ENCODE measurements around the gene PRKAG2. TPM values are rescaled to one million over a fixed set of nuclear protein-coding genes. Genes with fewer than 3 reads are reported as not detected.

The PRKAG2 gene
- total RNA-seq, 1 donor from 2014 or later = 4.7 TPM

DNA sequence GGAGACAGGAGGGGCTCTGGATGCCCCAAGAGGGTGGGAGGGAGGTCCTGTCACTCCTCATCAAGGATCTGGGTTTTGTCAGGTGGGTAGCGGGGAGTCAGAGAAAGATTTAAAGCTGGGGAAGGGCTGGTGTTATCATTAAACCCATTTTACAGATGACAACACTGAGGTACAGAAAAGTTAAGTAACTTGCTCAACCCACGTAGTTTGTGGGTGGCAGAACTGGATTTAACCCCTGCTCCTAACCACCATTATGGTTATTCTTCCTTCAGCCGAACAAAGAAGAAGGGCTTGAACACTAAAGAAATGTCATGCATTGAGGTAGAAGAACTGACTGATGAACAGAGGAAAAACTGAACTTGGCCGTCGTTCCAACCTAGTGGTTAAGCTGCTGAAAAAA is 24.9 kb upstream of the PRKAG2 start:
- Histone ChIP-seq H3K4me3 (ENCODE audit: low read length in 3 of 3) (no peak overlapping the region), H3K4me1 (ENCODE audit: control insufficient read depth in 3 of 3, insufficient read depth in 3 of 3, low read length in 3 of 3) (peaks cover 0 to 8% (median 0%) of the 10 kb centered on the region in 3 donors), H3K9me3 (ENCODE audit: control insufficient read depth in 3 of 3, low read length in 3 of 3) (peaks cover 0 to 5% (median 0%) of the 10 kb centered on the region in 3 donors), H3K9ac (ENCODE audit: low read depth in 1 of 3, low read length in 3 of 3) (no peak overlapping the region), H3K27me3 (ENCODE audit: control insufficient read depth in 3 of 3, insufficient read depth in 3 of 3, low read length in 3 of 3) (peaks cover 0 to 33% (median 21%) of the 10 kb centered on the region in 3 donors), H3K27ac (ENCODE audit: low read depth, low read length) (no peak overlapping the region), H3K36me3 (ENCODE audit: control insufficient read depth in 3 of 3, insufficient read depth in 3 of 3, low read length in 3 of 3) (no peaks in the 10 kb centered on the region)

DNA sequence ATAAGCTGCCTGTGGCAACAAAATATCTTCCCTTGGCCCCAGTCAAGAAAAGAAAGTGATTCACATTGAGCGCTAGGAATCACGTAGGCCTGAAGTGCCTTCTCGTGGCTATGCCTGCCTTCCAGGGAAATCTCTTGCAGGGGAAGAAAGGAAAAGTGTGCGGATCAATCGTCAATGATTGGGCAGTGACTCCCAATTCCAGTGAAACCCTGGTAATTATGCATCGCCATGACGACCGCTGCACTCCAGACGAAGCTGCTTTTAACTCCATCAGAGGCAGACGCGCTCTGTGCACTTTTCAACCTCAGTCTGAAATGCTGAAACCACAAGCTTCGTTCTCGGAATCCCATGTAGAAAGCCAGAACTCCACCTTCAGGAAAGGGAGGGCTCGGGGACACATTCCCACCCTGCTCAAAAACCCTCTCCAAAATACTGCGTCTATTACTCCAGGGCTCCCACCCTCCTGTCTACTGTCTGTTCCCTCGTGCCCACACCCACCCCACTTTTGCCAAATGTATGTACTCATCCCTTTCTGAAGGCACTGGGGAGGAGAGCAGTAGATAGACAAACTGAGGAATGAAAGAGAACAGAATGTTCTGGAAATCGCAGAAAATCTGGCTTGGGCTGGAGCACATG is 24.2 kb upstream of the PRKAG2 start:
- Histone ChIP-seq H3K36me3 (ENCODE audit: control insufficient read depth in 3 of 3, insufficient read depth in 3 of 3, low read length in 3 of 3) (no peaks in the 10 kb centered on the region), H3K4me3 (ENCODE audit: low read length in 3 of 3) (no peak overlapping the region), H3K9me3 (ENCODE audit: control insufficient read depth in 3 of 3, low read length in 3 of 3) (peaks cover 0 to 5% (median 0%) of the 10 kb centered on the region in 3 donors), H3K4me1 (ENCODE audit: control insufficient read depth in 3 of 3, insufficient read depth in 3 of 3, low read length in 3 of 3) (peaks cover 0 to 8% (median 0%) of the 10 kb centered on the region in 3 donors), H3K9ac (ENCODE audit: low read depth in 1 of 3, low read length in 3 of 3) (no peak overlapping the region), H3K27me3 (ENCODE audit: control insufficient read depth in 3 of 3, insufficient read depth in 3 of 3, low read length in 3 of 3) (peaks cover 0 to 36% (median 22%) of the 10 kb centered on the region in 3 donors), H3K27ac (ENCODE audit: low read depth, low read length) (peak overlapping the region; percentile 4)

DNA sequence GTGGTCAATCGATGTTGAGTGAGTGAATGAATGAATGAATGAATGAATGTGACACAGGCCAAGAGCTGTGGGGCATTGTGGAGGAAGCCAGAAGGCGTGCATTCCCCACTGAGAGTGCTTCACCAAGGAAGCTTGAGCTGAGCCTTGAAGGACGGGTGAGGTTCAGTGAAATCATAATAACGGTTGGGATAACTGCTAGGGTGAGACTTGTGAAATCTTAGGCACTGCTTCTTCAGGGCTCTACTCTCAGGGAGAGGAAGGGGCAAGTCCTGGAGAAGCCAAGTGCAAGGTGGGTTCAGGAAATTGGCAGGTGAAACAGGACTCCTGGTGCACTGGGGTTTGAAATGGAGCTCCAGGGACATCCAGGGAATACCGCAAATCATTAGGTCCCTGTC is 23.7 kb upstream of the PRKAG2 start:
- no peak overlapping the region for H3K9ac ChIP-seq (ENCODE audit: low read depth in 1 of 3, low read length in 3 of 3)
- H3K36me3 ChIP-seq (ENCODE audit: control insufficient read depth in 3 of 3, insufficient read depth in 3 of 3, low read length in 3 of 3) = no peaks in the 10 kb centered on the region
- H3K4me1 ChIP-seq (ENCODE audit: control insufficient read depth in 3 of 3, insufficient read depth in 3 of 3, low read length in 3 of 3) = peaks cover 0 to 8% (median 0%) of the 10 kb centered on the region in 3 donors
- peaks cover 0 to 37% (median 26%) of the 10 kb centered on the region in 3 donors for H3K27me3 ChIP-seq (ENCODE audit: control insufficient read depth in 3 of 3, insufficient read depth in 3 of 3, low read length in 3 of 3)
- H3K9me3 ChIP-seq (ENCODE audit: control insufficient read depth in 3 of 3, low read length in 3 of 3) = peaks cover 0 to 2% (median 0%) of the 10 kb centered on the region in 3 donors
- H3K27ac ChIP-seq (ENCODE audit: low read depth, low read length) = peak overlapping the region; percentile 4
- H3K4me3 ChIP-seq (ENCODE audit: low read length in 3 of 3) = no peak overlapping the region

DNA sequence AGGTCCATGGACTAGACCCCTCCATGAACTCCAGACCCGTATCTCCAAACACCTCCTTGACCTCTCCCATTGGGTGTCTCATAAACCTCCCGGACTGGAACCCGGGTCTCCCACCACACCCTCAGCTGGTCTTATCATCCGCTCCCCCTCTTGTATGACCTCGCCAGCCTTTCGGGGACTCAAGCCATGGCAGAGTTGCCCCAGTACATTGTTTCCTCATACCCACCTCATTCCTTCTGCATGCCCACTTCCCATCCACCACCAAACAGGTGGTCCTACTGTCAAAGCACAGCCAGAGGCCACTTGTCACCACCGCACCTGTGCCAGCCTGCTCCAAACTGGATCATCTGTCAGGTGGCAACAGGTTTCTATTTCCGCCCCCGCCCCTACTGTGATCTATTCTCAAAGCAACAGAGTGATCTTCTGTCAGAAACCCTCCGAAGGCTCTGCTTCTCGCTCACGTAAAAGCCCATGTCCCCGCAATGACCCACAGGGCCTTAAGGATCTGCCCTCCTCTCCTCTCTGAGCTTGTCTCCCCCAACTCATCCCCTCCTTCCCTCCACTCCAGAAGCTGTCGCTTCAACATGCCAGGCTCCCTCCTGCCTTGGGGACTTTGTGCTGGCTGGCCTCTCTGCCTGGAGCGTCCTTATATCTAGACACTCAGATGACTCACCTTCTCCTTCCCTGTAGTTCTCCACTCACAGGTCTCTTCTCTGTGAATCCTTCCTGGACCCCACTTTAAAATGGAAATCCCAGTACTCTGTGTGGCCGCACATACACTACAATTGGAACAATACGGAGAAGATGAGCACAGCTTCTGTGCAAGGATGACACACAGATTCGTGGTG is 22.8 kb upstream of the PRKAG2 start:
- Histone ChIP-seq H3K4me1 (ENCODE audit: control insufficient read depth in 3 of 3, insufficient read depth in 3 of 3, low read length in 3 of 3) (peaks cover 0 to 3% (median 0%) of the 10 kb centered on the region in 3 donors), H3K4me3 (ENCODE audit: low read length in 3 of 3) (no peak overlapping the region), H3K27ac (ENCODE audit: low read depth, low read length) (peak overlapping the region; percentile 4), H3K36me3 (ENCODE audit: control insufficient read depth in 3 of 3, insufficient read depth in 3 of 3, low read length in 3 of 3) (no peaks in the 10 kb centered on the region), H3K27me3 (ENCODE audit: control insufficient read depth in 3 of 3, insufficient read depth in 3 of 3, low read length in 3 of 3) (peaks cover 0 to 32% (median 28%) of the 10 kb centered on the region in 3 donors), H3K9ac (ENCODE audit: low read depth in 1 of 3, low read length in 3 of 3) (no peak overlapping the region), H3K9me3 (ENCODE audit: control insufficient read depth in 3 of 3, low read length in 3 of 3) (peaks cover 0 to 2% (median 0%) of the 10 kb centered on the region in 3 donors)

DNA sequence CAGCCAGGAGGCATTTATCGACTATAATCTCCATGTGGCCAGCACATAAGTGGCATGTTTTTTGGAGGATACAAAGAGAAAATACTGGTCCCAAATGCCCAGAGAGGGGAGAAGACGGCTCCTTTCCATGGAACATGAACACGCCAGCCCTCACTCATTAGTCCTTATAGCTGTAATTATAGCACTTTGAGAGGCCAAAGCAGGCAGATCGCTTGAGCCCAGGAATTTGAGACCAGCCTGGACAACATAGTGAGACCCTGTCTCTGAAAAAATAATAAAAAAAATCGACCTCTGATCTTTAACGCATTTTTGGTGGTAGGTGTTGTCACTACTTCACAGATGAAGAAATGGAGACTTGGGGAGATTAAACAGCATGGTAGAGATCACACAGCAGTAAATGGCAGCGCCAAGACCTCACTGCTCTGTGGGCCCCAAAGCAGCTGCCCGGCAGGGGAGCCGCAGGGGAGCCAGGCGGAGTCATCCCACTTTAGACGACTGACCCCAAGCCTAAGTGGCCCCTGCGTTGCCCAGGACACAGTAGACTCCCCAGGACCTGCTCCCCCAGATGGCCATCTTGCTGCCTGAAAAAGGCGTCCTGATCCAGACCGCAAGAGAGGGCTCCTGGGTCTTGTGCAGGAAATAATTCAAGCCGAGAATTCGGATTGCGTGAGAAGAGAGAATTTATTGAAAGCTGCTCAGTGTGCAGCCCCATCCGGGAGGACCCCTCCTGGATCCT is 21.2 kb upstream of the PRKAG2 start:
- Histone ChIP-seq H3K9me3 (ENCODE audit: control insufficient read depth in 3 of 3, low read length in 3 of 3) (no peaks in the 10 kb centered on the region), H3K27ac (ENCODE audit: low read depth, low read length) (no peak overlapping the region), H3K4me3 (ENCODE audit: low read length in 3 of 3) (no peak overlapping the region), H3K27me3 (ENCODE audit: control insufficient read depth in 3 of 3, insufficient read depth in 3 of 3, low read length in 3 of 3) (peaks cover 0 to 37% (median 32%) of the 10 kb centered on the region in 3 donors), H3K9ac (ENCODE audit: low read depth in 1 of 3, low read length in 3 of 3) (no peak overlapping the region), H3K4me1 (ENCODE audit: control insufficient read depth in 3 of 3, insufficient read depth in 3 of 3, low read length in 3 of 3) (peaks cover 0 to 3% (median 0%) of the 10 kb centered on the region in 3 donors), H3K36me3 (ENCODE audit: control insufficient read depth in 3 of 3, insufficient read depth in 3 of 3, low read length in 3 of 3) (no peaks in the 10 kb centered on the region)

DNA sequence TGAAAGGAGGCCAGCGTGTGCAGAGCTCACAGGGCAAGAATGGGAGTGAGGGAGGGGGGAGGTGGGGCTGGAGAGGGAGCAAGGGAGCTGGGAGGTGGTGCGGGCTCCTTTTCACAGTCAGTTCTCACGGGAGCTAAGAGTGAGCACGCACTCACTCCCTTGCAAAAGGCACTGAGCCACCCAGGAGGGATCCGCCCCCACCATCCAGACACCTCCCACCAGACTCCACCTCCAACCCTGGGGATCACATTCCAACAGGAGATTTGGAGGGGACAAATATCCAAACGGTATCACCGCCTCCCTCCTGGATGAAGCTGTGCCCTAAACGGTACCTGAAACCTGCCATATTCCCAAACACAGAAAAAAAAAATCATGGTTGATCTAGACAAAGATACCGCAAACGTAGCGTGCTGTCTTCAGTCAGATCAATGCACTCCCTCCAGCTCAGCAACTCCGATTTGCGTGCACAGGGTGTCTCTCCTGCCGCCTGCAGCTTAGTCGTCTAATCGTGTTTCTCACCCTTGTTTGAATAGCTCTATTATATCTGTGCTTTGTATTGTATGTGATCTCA is 20.3 kb upstream of the PRKAG2 start:
- Histone ChIP-seq H3K4me3 (ENCODE audit: low read length in 3 of 3) (no peak overlapping the region), H3K27me3 (ENCODE audit: control insufficient read depth in 3 of 3, insufficient read depth in 3 of 3, low read length in 3 of 3) (peaks cover 0 to 37% (median 37%) of the 10 kb centered on the region in 3 donors), H3K27ac (ENCODE audit: low read depth, low read length) (no peak overlapping the region)

DNA sequence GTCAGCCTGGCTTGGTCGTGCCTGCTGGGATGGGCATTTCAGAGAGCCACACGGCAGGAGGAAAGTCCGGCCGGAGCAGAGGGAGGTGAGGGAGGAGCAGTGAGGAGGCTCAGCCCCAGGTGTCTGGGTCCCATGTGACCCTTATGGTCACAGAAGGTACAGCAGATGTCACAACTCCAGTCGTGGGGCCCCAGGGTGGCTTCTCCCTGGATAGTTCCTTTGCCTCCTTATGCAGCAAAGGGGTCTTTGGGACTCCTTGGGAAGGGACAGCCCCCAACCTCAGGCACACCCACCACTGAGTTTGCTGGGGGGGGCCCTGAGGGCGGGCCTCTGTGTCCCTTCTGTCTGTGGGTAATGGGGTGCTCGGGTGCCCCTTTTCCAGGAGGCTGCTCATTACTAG is 19.6 kb upstream of the PRKAG2 start:
- peaks cover 2 to 43% (median 43%) of the 10 kb centered on the region in 3 donors for H3K27me3 ChIP-seq (ENCODE audit: control insufficient read depth in 3 of 3, insufficient read depth in 3 of 3, low read length in 3 of 3)
- no peak overlapping the region for H3K27ac ChIP-seq (ENCODE audit: low read depth, low read length)
- H3K4me3 ChIP-seq (ENCODE audit: low read length in 3 of 3) = no peak overlapping the region
- H3K9me3 ChIP-seq (ENCODE audit: control insufficient read depth in 3 of 3, low read length in 3 of 3) = no peaks in the 10 kb centered on the region
- H3K9ac ChIP-seq (ENCODE audit: low read depth in 1 of 3, low read length in 3 of 3) = no peak overlapping the region
- peaks cover 0 to 3% (median 0%) of the 10 kb centered on the region in 3 donors for H3K4me1 ChIP-seq (ENCODE audit: control insufficient read depth in 3 of 3, insufficient read depth in 3 of 3, low read length in 3 of 3)
- no peaks in the 10 kb centered on the region for H3K36me3 ChIP-seq (ENCODE audit: control insufficient read depth in 3 of 3, insufficient read depth in 3 of 3, low read length in 3 of 3)

More for the DNA sequence above, 20.3 kb upstream of the PRKAG2 start:
- Histone ChIP-seq H3K36me3 (ENCODE audit: control insufficient read depth in 3 of 3, insufficient read depth in 3 of 3, low read length in 3 of 3) (no peaks in the 10 kb centered on the region), H3K9ac (ENCODE audit: low read depth in 1 of 3, low read length in 3 of 3) (no peak overlapping the region), H3K4me1 (ENCODE audit: control insufficient read depth in 3 of 3, insufficient read depth in 3 of 3, low read length in 3 of 3) (peaks cover 0 to 3% (median 0%) of the 10 kb centered on the region in 3 donors), H3K9me3 (ENCODE audit: control insufficient read depth in 3 of 3, low read length in 3 of 3) (no peaks in the 10 kb centered on the region)

DNA sequence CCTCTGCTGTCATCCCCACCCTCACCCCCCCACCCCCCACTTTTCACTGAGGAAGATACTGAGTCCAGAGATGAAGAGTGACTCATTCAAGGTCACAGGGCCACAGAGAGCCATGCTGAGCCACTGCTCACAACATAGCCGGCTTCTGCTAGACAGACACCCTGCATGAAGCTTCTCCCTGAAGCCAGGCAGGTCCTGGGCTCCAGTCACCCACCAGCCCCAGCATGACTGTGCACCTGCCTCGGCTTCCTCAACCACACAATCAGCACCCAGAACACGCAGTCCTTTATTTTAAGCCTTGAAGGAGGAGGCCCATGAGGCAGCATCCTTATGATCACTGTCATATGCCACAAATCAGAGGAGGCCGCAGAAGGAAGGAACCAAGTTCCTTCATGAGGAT is 19.2 kb upstream of the PRKAG2 start:
- no peaks in the 10 kb centered on the region for H3K36me3 ChIP-seq (ENCODE audit: control insufficient read depth in 3 of 3, insufficient read depth in 3 of 3, low read length in 3 of 3)
- H3K4me3 ChIP-seq (ENCODE audit: low read length in 3 of 3) = no peak overlapping the region
- H3K9me3 ChIP-seq (ENCODE audit: control insufficient read depth in 3 of 3, low read length in 3 of 3) = no peaks in the 10 kb centered on the region
- no peak overlapping the region for H3K27ac ChIP-seq (ENCODE audit: low read depth, low read length)
- peaks cover 0 to 3% (median 0%) of the 10 kb centered on the region in 3 donors for H3K4me1 ChIP-seq (ENCODE audit: control insufficient read depth in 3 of 3, insufficient read depth in 3 of 3, low read length in 3 of 3)
- H3K9ac ChIP-seq (ENCODE audit: low read depth in 1 of 3, low read length in 3 of 3) = no peak overlapping the region
- peaks cover 6 to 47% (median 44%) of the 10 kb centered on the region in 3 donors for H3K27me3 ChIP-seq (ENCODE audit: control insufficient read depth in 3 of 3, insufficient read depth in 3 of 3, low read length in 3 of 3)

DNA sequence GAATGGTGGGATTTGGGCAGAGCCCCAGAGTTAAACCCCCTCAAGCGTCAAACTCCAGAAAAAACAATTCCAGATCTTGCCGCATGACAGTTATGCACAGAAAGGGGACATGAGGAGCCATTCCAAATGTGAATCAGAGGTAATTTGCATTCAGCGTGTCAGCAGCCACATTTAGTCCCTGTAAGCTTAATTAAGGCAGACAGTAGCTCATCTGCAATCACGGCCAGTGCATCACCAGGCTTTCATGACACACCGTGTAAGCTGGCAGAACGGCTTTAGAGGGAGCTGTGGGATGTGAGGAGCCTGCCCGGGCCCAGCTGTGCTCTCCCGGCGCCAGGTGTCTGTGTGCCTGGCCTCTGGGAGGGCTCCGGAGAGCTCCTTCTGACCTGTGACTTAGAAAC is 18.7 kb upstream of the PRKAG2 start:
- Histone ChIP-seq H3K9me3 (ENCODE audit: control insufficient read depth in 3 of 3, low read length in 3 of 3) (no peaks in the 10 kb centered on the region), H3K9ac (ENCODE audit: low read depth in 1 of 3, low read length in 3 of 3) (no peak overlapping the region), H3K27ac (ENCODE audit: low read depth, low read length) (no peak overlapping the region), H3K36me3 (ENCODE audit: control insufficient read depth in 3 of 3, insufficient read depth in 3 of 3, low read length in 3 of 3) (no peaks in the 10 kb centered on the region), H3K27me3 (ENCODE audit: control insufficient read depth in 3 of 3, insufficient read depth in 3 of 3, low read length in 3 of 3) (peaks cover 11 to 51% (median 44%) of the 10 kb centered on the region in 3 donors), H3K4me1 (ENCODE audit: control insufficient read depth in 3 of 3, insufficient read depth in 3 of 3, low read length in 3 of 3) (peaks cover 0 to under 1% (median 0%) of the 10 kb centered on the region in 3 donors), H3K4me3 (ENCODE audit: low read length in 3 of 3) (no peak overlapping the region)
